C4-2B (cell line): ENCODE results near the gene DNAJA4.

Source experiments
- H3K27ac ChIP-seq: fragments of 450-650 bp; 2 replicates; pipeline ENCODE4 v1.5.1; 2017
- ZFX ChIP-seq: fragments of 450-650 bp; IDR thresholded peaks from 2 replicates; pipeline ENCODE4 v1.6.1; 2017
- TF ChIP-seq, protein P1 (sequence below): fragments of 450-650 bp; conservative IDR thresholded peaks from 2 replicates; pipeline ENCODE4 v1.5.1; 2017; ENCODE audit warnings: mild to moderate bottlenecking

The DNAJA4 gene

DNA sequence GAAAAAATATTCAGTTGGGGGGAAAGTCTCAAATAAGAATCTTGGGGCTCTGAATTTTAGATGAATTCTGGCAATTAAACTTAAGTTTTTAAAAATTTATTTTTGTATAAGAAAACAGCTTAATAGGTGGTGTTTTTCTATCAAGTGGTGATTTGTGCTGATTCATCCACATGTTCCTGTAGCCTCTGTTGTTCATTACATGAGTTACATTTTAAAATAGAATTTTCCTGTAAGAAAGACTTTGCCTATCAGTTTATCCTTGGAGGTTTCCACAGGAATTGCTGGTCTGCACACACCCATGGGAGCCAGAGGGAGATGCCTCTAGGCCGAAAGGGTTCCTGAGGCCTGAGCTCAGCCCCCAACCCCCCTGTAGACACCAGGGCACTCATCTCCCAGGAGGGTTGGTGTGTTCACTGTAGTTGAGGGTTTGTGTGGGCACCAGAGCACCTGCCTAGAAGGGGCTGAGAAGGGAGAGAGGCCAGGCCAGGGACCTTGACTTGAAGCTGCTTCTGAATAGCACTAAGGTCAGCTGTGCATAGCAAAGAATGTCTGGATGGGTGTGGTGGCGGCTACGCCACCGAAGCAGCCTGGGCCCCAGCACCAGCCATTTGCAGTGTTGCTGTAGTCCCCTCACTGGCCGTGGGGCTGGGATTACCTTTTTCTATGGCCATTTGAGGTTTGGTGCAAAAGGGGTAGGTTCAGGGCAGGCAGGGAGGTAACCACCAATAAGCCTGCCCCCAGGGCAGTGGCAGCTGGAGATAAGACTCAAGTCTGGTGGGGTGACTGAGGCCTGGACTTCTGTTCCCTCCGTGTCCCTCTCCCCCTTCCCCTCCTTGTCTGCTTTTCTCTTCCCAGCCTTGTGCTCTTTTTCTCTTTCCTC is 11.9 kb downstream of the DNAJA4 start:
- TF ChIP-seq ZFX, result no peak
- TF ChIP-seq, protein P1, sequence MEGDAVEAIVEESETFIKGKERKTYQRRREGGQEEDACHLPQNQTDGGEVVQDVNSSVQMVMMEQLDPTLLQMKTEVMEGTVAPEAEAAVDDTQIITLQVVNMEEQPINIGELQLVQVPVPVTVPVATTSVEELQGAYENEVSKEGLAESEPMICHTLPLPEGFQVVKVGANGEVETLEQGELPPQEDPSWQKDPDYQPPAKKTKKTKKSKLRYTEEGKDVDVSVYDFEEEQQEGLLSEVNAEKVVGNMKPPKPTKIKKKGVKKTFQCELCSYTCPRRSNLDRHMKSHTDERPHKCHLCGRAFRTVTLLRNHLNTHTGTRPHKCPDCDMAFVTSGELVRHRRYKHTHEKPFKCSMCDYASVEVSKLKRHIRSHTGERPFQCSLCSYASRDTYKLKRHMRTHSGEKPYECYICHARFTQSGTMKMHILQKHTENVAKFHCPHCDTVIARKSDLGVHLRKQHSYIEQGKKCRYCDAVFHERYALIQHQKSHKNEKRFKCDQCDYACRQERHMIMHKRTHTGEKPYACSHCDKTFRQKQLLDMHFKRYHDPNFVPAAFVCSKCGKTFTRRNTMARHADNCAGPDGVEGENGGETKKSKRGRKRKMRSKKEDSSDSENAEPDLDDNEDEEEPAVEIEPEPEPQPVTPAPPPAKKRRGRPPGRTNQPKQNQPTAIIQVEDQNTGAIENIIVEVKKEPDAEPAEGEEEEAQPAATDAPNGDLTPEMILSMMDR, result no peak
- no peak overlapping the region for H3K27ac ChIP-seq

GRCh38 chr15:78280319-78281072 is 16.1 kb downstream of the DNAJA4 start:
- no peak overlapping the region for H3K27ac ChIP-seq
- no peak for TF ChIP-seq ZFX
- TF ChIP-seq, protein P1, result no peak

- H3K27ac ChIP-seq, result no peak overlapping the region
- no peak for TF ChIP-seq ZFX
- TF ChIP-seq, protein P1, result no peak
These were observed 18.0 kb downstream of the DNAJA4 start for GRCh38 chr15:78282324-78282723.

- TF ChIP-seq ZFX, result no peak
- TF ChIP-seq, protein P1, result no peak; the same call in 1 of the 2 replicates
These were observed 20.4 kb downstream of the DNAJA4 start for GRCh38 chr15:78284758-78285157.

GRCh38 chr15:78290222-78290621 is 25.9 kb downstream of the DNAJA4 start:
- TF ChIP-seq, protein P1, result no peak
- no peak for TF ChIP-seq ZFX
- no peak overlapping the region for H3K27ac ChIP-seq

More at GRCh38 chr15:78284758-78285157, 20.4 kb downstream of the DNAJA4 start:
- H3K27ac ChIP-seq, result no peak overlapping the region

DNA sequence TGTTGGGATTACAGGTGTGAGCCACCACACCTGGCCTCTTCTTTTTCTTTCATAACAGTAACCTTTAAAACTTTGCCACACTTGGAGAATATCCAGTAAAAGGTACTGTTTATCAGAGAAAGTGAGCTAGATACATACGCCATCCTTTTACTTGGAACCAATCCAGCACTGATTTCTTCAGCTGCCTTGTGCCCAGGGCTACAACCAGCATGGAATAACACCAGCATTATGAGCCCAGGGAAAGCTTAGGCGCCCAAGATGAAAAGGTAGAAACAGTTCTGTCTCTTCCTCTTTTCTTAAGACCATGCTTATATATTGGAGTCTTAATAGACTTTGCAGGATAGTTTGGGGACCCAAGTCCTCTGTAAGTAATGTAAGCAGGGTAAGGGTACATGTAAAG is 26.7 kb downstream of the DNAJA4 start:
- TF ChIP-seq, protein P1, result no peak
- no peak for TF ChIP-seq ZFX

DNA sequence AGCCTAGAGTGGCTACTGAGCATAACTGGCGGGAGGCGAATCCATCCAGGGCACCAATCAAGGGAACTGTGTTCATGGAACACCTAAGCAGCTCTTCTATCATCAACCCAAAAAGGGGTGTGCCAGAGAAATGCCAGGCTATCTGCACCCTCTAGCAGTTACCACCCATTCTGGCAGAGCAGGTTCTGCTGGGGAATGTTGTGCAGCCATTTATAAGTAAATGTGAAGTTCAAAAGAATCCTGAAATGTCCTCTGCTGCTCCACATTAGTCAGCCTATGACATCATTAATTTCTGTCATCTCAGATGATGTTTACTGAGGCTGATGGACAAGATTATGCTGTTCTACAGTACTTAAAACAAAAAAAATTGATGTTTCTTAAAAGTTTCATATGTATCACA is 27.3 kb downstream of the DNAJA4 start:
- H3K27ac ChIP-seq, result peak overlapping the region; percentile 69

More for the DNA sequence above, 26.7 kb downstream of the DNAJA4 start:
- H3K27ac ChIP-seq, result peak overlapping the region; percentile 69

More for the DNA sequence above, 27.3 kb downstream of the DNAJA4 start:
- TF ChIP-seq ZFX, result no peak
- TF ChIP-seq, protein P1, result no peak
